HepG2 (cell line): ENCODE results near the gene CNPPD1. TPM values are rescaled to one million over a fixed set of nuclear protein-coding genes. Genes with fewer than 3 reads are reported as not detected.

Source experiments
- ATF5 ChIP-seq: sonication (generic); formaldehyde crosslinking; IDR thresholded peaks from 2 replicates; pipeline ENCODE4 v1.4.0; 2020; ENCODE audit warnings: mild to moderate bottlenecking, low read depth, missing genetic modification reagents
- BORCS8-MEF2B ChIP-seq: sonication (generic); formaldehyde crosslinking; IDR thresholded peaks from 2 replicates; pipeline ENCODE4 v1.8.0; 2022; ENCODE audit warnings: mild to moderate bottlenecking, missing genetic modification reagents
- BRCA1 ChIP-seq: sonication (generic); formaldehyde crosslinking; IDR thresholded peaks from 2 replicates; pipeline ENCODE4 v1.4.0; 2020; ENCODE audit warnings: missing genetic modification reagents
- E2F5 ChIP-seq: sonication (generic); formaldehyde crosslinking; conservative IDR thresholded peaks from 2 replicates; pipeline ENCODE4 v1.4.0; 2020; ENCODE audit warnings: missing genetic modification reagents
- FOXC1 ChIP-seq: sonication (generic); formaldehyde crosslinking; IDR thresholded peaks from 2 replicates; pipeline ENCODE4 v1.8.0; 2022; ENCODE audit warnings: mild to moderate bottlenecking, missing genetic modification reagents, borderline replicate concordance
- FOXJ3 ChIP-seq: sonication (generic); formaldehyde crosslinking; IDR thresholded peaks from 2 replicates; pipeline ENCODE4 v1.4.0; 2020; ENCODE audit warnings: missing genetic modification reagents, mild to moderate bottlenecking, borderline replicate concordance
- GTF2F1 ChIP-seq: fragments of 150-350 bp; IDR thresholded peaks from 2 replicates; pipeline ENCODE4 v1.6.1; 2014; ENCODE audit warnings: low read length
- IKZF4 ChIP-seq: sonication (generic); formaldehyde crosslinking; IDR thresholded peaks from 2 replicates; pipeline ENCODE4 v1.5.1; 2020; ENCODE audit warnings: borderline replicate concordance, mild to moderate bottlenecking, low read depth, missing genetic modification reagents; ENCODE audit errors: not compliant biosample characterization
- KLF12 ChIP-seq: sonication (generic); formaldehyde crosslinking; IDR thresholded peaks from 2 replicates; pipeline ENCODE4 v1.4.0; 2020; ENCODE audit warnings: missing genetic modification reagents, borderline replicate concordance
- LRRFIP1 ChIP-seq: sonication (generic); formaldehyde crosslinking; conservative IDR thresholded peaks from 2 replicates; pipeline ENCODE4 v1.4.0; 2020; ENCODE audit warnings: missing genetic modification reagents
- MEIS1 ChIP-seq: sonication (generic); formaldehyde crosslinking; IDR thresholded peaks from 2 replicates; pipeline ENCODE4 v1.9.0; 2021; ENCODE audit warnings: mild to moderate bottlenecking, missing genetic modification reagents, moderate library complexity, borderline replicate concordance
- NFYB ChIP-seq: sonication (generic); formaldehyde crosslinking; IDR thresholded peaks from 2 replicates; pipeline ENCODE4 v1.4.0; 2020; ENCODE audit warnings: missing genetic modification reagents
- ONECUT2 ChIP-seq: sonication (generic); formaldehyde crosslinking; IDR thresholded peaks from 2 replicates; pipeline ENCODE4 v1.4.0; 2020; ENCODE audit warnings: missing genetic modification reagents
- PCBP1 ChIP-seq: fragments of 200-400 bp; formaldehyde crosslinking; IDR thresholded peaks from 2 replicates; pipeline ENCODE4 v1.6.1; 2017; ENCODE audit warnings: mild to moderate bottlenecking, low read depth, low read length, borderline replicate concordance
- POLR2G ChIP-seq: fragments of 200-400 bp; formaldehyde crosslinking; IDR thresholded peaks from 2 replicates; pipeline ENCODE4 v1.6.1; 2018; ENCODE audit warnings: mild to moderate bottlenecking, low read depth, low read length, moderate library complexity
- STAG1 ChIP-seq: sonication (generic); formaldehyde crosslinking; IDR thresholded peaks from 2 replicates; pipeline ENCODE4 v1.4.0; 2020; ENCODE audit warnings: missing genetic modification reagents
- XRCC5 ChIP-seq: fragments of 200-400 bp; formaldehyde crosslinking; optimal IDR thresholded peaks from 2 replicates; pipeline ENCODE3; 2017; ENCODE audit warnings: mild to moderate bottlenecking, low read length
- ZBTB1 ChIP-seq: sonication (generic); formaldehyde crosslinking; IDR thresholded peaks from 2 replicates; pipeline ENCODE4 v1.4.0; 2020; ENCODE audit warnings: missing genetic modification reagents, borderline replicate concordance
- ZFP91 ChIP-seq: sonication (generic); formaldehyde crosslinking; IDR thresholded peaks from 2 replicates; pipeline ENCODE4 v1.9.0; 2022; ENCODE audit warnings: missing genetic modification reagents, mild to moderate bottlenecking, borderline replicate concordance
- ZNF34 ChIP-seq: sonication (generic); formaldehyde crosslinking; IDR thresholded peaks from 2 replicates; pipeline ENCODE4 v1.4.0; 2020; ENCODE audit warnings: mild to moderate bottlenecking, missing genetic modification reagents, borderline replicate concordance
- ZNF350 ChIP-seq: sonication (generic); formaldehyde crosslinking; IDR thresholded peaks from 2 replicates; pipeline ENCODE4 v1.4.0; 2020; ENCODE audit warnings: mild to moderate bottlenecking, low read depth, missing genetic modification reagents, borderline replicate concordance
- ZNF614 ChIP-seq: IDR thresholded peaks from 2 replicates; pipeline ENCODE4 v1.6.1; 2018; ENCODE audit warnings: missing biosample characterization, missing genetic modification reagents, inconsistent platforms, borderline replicate concordance
- ZNF775 ChIP-seq: sonication (generic); formaldehyde crosslinking; IDR thresholded peaks from 2 replicates; pipeline ENCODE4 v1.4.0; 2020; ENCODE audit warnings: missing genetic modification reagents, mild to moderate bottlenecking, moderate library complexity, borderline replicate concordance
- polyA plus RNA-seq, 8 experiments: library from polyadenylated mRNA; depleted of rRNA in 3 of 8; stranded (reverse) in 7 of 8; unstranded in 1 of 8; fragments of >200 nt; fragmentation: Illumina TruSeq in 4 of 8; extraction: Trizol in 4 of 8; gene quantifications; 2 replicates each; pipeline versions ENCODE4 v1.2.1 to v1.2.3, GENCODE V29; 2011 to 2016; ENCODE audit warnings: low read depth in 4 of 8, missing spikeins in 1 of 8, mixed read lengths in 1 of 8; ENCODE audit not compliant: insufficient read depth in 1 of 8
- total RNA-seq, 5 experiments: library from RNA; depleted of rRNA; stranded (reverse); fragments of >200 nt; fragmentation: Illumina TruSeq; extraction: Trizol; gene quantifications; 2 replicates each; pipeline ENCODE4 v1.2.3, GENCODE V29; 2016; ENCODE audit warnings: low read depth in 1 of 5

Gene CNPPD1
- total and polyA plus RNA-seq, 2 of the 13 experiments (the other 11 are each of a cell fraction or from before 2014, with no cell fraction given) = 35.5 to 49.4 TPM

DNA sequence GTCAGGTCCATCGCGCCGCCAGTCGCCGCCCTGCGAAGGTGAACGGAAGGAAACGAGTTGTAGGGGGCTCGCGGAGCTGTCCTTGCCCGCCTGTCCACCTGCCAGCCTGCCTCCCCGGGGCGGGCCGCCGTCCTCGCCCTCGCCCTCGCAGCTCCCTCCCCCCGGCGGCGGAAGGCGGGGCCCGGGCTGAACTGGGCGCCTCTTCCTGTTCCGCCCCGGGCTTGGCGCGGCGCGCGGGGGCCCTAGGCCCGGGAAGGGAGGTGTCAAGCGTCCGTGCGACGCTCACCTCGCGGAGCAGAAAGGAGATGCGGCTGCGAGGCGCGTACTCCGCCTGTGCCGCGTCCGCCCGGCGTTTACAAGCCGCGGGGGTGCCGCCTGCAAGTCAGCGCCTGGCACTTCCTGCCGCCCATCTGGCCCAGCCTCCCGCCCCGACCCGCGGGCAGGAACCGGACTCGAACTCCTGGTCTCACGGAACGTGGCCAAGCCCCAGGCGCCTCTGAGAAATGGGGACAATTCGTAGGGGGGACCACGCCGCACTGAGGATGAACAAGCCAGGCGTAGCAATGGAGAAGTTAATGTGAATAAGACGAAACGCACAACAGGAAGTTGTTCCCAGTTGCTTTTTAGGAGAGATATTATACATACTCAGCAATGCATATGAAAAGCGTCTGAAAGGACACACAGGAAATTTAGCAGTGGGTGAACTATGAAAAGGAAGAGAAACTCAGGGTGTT is at the start of gene CNPPD1 (continued):
- TF ChIP-seq ZFP91 (CRISPR knock-in tag) (peak; percentile 94), PCBP1 (no peak), ZNF350 (CRISPR knock-in tag) (no peak; the same call in none of the 2 replicates), NFYB (peak; percentile 44), BRCA1 (peak; percentile 93), BORCS8-MEF2B (CRISPR knock-in tag) (peak; percentile 97), ZNF614 (peak; percentile 92; the same call in 1 of the 2 replicates), LRRFIP1 (CRISPR knock-in tag) (no peak), ATF5 (CRISPR knock-in tag) (peak; percentile 80; the same call in 1 of the 2 replicates), ZNF34 (CRISPR knock-in tag) (no peak), KLF12 (CRISPR knock-in tag) (peak; percentile 94; the same call in 1 of the 2 replicates), ZNF775 (CRISPR knock-in tag) (peak; percentile 23; the same call in 1 of the 2 replicates), E2F5 (CRISPR knock-in tag) (peak; percentile 90; the same call in 1 of the 2 replicates), FOXJ3 (no peak), STAG1 (CRISPR knock-in tag) (peak; percentile 13), POLR2G (peak; percentile 85), ZBTB1 (peak; percentile 68; the same call in 1 of the 2 replicates), IKZF4 (peak; percentile 93), GTF2F1 (no peak), MEIS1 (peak; percentile 39), XRCC5 (peak; percentile 72), ONECUT2 (CRISPR knock-in tag) (peak; percentile 53; the same call in 1 of the 2 replicates), FOXC1 (CRISPR knock-in tag) (peak; percentile 98)
